Endometrial microvascular endothelial cells (primary cell): Measurements from ENCODE around the gene RHBDF2. TPM values are rescaled to one million over a fixed set of nuclear protein-coding genes. Genes with fewer than 3 reads are reported as not detected.

Source experiments
- in situ Hi-C: cut with HindIII; loops from 2 replicates; pipeline ENCODE4 v1.10.0; 2017; ENCODE audit warnings: low sequenced_read_pairs, low pct_unique_long_range_greater_than_20kb; ENCODE audit errors: inconsistent ontology term
- total RNA-seq: library from RNA; depleted of rRNA; stranded (reverse); fragments of >200 nt; gene quantifications from one replicate; pipeline ENCODE4 v1.2.3, GENCODE V29; 2015; ENCODE audit errors: inconsistent ontology term

The RHBDF2 gene
- total RNA-seq, 1 donor from 2014 or later: 42.8 TPM

DNA sequence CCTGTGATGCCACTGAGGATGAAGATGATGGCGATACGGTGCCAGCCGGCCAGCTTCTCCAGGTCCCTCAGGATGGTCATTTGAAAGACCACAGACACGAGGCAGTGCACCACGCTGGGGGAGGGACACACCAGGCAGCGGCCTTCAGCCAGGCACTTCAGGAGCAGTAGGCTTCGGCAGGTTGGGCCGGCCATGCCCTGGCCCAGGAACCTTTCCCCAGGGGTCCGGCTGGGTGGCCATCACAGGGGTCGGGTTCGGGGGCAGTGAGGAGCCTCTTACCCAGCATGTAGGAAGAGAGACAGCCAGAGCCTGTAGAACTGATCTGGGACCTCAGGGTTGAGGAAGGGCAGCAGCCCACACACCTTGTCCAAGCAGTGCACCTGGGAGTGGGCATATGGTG, 28.5 kb downstream of the RHBDF2 start:
- in situ Hi-C loops: no loop called here

GRCh38 chr17:76472258-76472645, 29.0 kb downstream of the RHBDF2 start:
- in situ Hi-C loops: no loop called here

DNA sequence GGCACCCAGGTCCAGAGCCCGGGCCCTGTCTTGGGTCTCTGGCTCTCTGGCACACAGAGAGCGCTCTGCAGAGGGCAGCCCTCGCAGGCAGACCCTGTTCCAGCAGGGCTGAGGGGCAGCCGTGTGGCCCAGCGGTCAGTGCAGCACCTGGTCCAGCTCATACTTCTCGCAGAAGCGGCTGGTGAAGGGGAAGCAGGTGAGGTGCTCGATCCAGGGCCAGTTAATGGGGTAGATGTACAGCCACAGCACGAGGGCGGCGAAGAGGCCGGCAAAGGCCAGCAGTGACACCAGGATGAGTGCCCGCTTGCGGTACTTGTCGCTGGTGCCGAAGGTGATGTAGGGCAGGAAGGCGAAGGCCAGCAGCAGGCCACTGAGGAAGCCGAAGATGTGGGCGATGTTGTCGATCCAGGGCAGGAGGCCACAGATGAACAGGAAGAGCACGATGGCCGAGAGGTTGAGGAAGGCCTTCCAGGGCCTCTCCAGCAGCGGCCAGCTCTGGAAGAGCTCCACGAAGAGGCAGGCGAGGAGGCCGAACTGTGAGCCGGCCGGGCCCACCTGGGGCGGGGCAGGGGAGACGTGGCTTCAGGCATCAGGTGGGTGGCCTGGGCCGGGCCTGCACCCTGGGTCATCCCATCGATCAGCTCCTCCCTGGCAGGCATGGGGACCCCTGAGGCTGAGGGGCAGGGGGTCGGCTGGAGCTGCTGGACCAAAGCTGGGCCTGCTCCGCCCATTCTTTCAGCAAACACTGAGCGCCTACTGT, 29.5 kb downstream of the RHBDF2 start:
- in situ Hi-C loops: no loop called here

DNA sequence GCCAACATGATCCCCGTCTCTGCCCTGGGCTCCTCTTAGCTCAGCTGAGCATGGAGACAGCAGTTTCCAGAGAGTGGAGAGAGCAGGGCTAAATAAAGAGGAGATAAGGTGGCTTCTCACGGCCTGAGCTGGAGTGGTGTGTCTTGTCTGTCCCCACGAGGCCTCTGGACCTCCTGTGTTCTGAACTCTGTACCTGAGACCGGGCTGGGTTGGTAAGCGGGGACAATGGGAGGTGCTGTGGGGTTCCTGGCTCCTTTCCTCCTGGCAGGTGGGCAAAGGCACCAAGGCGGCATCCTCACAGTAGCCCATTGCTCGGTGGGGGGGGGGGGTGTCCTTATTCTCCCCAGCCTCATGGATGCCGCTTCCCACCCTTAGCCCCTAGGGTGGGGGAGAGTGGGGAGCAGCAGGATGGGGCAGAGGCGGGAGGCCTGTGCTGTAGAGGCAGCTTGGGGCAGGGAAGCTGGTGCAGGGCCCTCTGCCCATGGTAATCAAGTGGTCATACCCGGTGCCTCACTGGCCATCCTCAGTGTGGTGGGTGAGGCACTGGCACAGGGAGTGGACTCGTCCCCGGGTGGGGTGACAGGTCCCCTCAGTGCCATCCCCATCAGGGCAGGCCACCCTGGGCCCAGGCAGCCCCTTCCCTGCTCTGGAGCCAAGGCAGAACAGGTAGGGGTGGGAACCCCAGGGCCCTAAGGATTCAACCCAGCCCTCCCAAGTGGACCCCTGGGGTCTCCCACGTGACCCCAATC, 31.1 kb downstream of the RHBDF2 start:
- in situ Hi-C loops: no loop called here

DNA sequence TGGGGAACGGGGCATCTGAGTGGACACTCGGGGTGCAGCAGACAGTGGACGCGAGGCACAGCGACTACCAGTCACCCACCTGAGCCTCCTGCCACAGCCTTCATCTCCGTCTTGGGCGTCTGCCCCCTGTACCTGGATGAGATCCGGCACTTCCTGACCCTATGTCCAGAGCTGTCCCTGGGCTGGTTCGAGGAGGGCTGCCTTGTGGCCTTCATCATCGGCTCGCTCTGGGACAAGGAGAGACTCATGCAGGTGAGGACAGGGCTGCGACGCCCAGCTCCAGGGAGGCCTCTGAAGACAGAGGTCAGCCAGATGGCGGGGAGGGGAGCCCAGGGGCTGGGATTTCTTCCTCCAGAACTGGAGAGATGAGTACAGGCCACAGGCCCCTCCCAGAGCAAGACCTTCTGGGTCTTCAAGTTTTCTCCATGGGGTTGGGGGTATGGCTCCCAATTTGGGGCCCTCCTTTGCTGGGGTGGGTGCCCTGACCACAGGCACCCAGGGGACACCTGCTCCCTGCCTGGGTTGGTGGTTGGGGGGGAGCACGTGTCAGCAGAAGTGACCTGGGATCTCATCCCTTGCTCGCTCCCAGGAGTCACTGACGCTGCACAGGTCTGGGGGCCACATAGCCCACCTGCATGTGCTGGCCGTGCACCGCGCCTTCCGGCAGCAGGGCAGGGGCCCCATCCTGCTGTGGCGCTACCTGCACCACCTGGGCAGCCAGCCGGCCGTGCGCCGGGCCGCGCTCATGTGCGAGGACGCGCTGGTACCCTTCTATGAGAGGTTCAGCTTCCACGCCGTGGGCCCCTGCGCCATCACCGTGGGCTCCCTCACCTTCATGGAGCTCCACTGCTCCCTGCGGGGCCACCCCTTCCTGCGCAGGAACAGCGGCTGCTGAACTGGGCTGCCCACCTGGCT, 31.9 kb downstream of the RHBDF2 start:
- in situ Hi-C loops: no loop called here

DNA sequence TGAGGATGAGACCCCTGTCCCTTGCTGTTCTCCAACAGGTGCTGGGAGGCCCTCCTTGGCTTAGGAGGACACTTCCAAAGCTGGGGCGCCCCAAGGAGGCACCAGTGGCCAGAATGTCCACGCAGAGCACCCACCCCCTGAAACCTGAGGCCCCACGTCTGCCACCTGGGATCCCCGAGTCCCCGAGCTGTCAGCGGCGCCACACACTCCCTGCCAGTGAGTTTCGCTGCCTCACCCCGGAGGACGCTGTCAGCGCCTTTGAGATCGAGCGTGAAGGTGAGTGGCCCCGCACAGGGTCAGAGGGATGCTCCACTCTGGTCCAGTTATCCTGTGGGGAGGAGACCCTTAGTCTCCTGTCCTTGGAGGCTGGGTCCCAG, 32.6 kb downstream of the RHBDF2 start:
- in situ Hi-C loops: no loop called here

DNA sequence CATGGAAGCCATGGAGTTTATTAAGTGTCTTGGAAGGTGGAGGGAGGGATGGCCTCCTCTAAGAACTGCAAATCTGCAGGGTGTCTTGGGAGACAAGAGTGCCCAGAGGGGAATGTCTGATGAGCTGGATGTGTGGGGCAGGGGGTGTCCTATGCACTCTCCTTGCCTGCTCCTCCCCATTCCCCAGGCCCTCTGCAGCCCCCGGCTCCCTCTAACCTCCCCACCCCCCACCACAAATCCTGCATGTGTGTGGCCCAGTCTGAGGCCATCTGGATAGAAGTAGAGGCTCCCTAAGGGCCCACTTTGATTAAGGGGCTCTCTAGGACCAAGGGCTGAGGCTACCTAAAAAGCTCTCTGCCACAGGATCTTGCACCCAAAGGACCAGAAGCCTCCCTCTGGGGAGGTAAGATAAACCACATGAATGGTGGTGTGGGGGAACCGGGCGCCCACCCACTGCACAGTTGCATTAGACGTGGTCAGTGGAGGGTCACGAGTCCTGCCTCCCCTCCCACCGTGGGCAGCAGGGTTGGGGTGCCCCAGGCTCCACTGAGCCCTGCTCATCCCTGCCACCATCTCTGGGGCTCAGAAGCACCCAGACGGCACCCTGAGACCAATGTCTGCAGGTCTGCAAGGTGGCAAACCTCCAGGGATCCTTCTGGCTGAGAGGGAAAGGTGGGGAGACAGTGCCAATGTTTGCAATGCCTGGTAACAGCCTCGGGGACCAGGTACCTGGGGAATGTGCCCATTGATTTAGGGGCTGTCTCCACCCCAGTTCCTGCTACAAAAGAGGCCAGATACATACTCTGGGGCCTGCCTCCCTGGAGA, 33.2 kb downstream of the RHBDF2 start:
- in situ Hi-C loops: no loop called here

GRCh38 chr17:76467366-76467765, 33.9 kb downstream of the RHBDF2 start, which contains the start of gene AANAT:
TSS of gene AANAT (plus strand) at chr17:76467603. CDS start at chr17:76468747, 1,144 bp downstream.
- in situ Hi-C loops: no loop called here

DNA sequence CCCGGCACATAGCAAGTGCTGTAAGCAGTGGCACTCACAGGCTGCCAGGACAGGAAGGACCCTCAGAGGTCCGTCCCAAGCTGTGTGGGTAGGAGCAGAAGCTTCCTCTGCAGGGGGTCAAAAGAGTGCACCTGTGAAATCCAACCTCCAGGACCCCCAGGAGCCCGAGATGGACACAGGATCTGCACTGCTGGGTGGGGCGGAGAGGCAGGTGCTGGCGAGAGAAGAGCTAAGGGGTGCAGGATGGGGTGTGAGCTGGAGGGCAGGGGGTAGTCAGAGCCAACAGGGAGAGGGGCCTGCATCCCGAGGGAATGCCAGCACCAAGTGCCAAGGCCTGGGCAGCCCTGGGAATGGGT, 34.5 kb downstream of the RHBDF2 start:
- in situ Hi-C loops: no loop called here

DNA sequence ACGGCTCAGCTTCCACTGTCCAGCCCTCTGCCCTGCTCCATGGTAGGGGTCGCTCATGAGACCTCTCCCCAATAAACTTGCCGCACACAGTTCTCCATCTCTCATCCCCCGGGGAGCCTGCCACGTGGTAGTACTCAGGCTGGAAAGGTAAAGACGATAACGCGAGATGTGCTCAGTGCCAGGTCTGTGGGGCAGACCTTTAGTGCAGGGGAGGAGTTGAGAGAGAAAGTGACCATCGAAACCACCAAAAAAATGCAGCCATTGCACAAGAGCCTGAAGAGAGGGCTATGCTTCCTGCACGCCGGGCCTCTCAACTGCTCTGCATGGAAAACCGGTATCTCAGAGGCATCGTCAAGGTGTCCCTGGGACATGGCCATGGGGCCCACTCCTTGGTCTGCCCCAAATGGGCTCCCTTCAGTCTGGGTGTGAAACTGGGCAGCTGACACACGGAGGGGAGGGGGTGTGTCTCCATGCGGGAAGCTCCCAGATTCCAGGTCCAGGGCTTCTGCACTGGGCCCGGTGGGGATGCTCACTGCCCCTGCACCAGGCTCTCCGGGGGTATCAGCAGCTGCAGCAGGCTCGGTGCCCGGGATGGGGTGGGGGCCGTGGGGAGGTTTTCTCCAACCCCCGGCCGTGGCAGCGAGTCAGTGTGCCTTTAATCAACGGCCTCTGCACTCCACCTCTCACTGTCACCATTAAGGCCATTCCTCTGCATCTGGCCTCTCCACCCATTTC, 38.5 kb downstream of the RHBDF2 start:
- in situ Hi-C loops: no loop called here

GRCh38 chr17:76461765-76462555, 39.3 kb downstream of the RHBDF2 start:
- in situ Hi-C loops: no loop called here

DNA sequence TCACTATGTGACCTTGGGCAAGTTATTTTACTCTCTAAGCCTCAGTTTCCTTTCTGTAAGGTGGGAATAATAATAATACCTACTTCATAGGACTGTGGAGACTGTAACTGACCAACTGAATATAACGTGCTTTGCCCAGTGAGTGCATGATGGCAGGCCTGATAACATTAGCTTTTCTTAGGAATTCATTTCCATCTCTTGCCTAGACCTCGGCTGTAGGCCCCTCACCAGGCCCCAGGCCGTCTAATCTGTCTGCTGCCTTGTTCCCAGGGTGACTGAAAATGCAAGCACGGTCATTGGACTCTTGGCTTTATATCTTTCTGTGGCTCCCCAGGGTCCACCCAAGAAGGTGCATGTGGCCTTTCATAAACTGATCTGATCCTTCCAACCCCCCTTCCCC, 41.5 kb downstream of the RHBDF2 start:
- in situ Hi-C loops: no loop called here

GRCh38 chr17:76458580-76459490, 42.4 kb downstream of the RHBDF2 start:
- in situ Hi-C loops: no loop called here

GRCh38 chr17:76453431-76453743, 47.8 kb downstream of the RHBDF2 start:
- in situ Hi-C loops: no loop called here

- in situ Hi-C loops: no loop called here
Measured at GRCh38 chr17:76452660-76453430, 48.4 kb downstream of the RHBDF2 start, which contains the start of gene UBE2O. TSS of gene UBE2O (minus strand) at chr17:76453152. CDS start at chr17:76453141, 11 bp downstream.
